Progenitor cell of endocrine pancreas (in vitro differentiated cells): ENCODE data around the gene OR7G1. TPM values are rescaled to one million over a fixed set of nuclear protein-coding genes. Genes with fewer than 3 reads are reported as not detected.

Experiments used
- DNase-seq: peaks from one replicate; pipeline ENCODE4 v3.0.0; 2021; ENCODE audit warnings: low spot score; ENCODE audit not compliant: unreplicated experiment
- H3K27ac Mint-ChIP-seq: 2 replicates; pipeline ENCODE4 v1.8.0; 2021; ENCODE audit warnings: mild to moderate bottlenecking, moderate library complexity, mixed read lengths
- H3K27me3 Mint-ChIP-seq: 2 replicates; pipeline ENCODE4 v1.8.0; 2021; ENCODE audit warnings: mixed read lengths
- H3K36me3 Mint-ChIP-seq: 2 replicates; pipeline ENCODE4 v1.8.0; 2022; ENCODE audit warnings: mixed read lengths; ENCODE audit not compliant: insufficient read depth
- H3K4me1 Mint-ChIP-seq: 2 replicates; pipeline ENCODE4 v1.8.0; 2021; ENCODE audit warnings: low read depth, mixed read lengths
- H3K4me3 Mint-ChIP-seq: 2 replicates; pipeline ENCODE4 v1.8.0; 2021; ENCODE audit warnings: low read depth, mild to moderate bottlenecking, moderate library complexity, mixed read lengths
- H3K9me3 Mint-ChIP-seq: 2 replicates; pipeline ENCODE4 v1.8.0; 2021; ENCODE audit warnings: low read depth, mixed read lengths
- total RNA-seq: library from RNA; stranded (reverse); gene quantifications from 2 replicates; pipeline ENCODE4 v1.2.1, GENCODE V29; 2021
- TF ChIP-seq, protein P1 (sequence below): fragments of 200-600 bp; sonication (generic); IDR thresholded peaks from one replicate; pipeline ENCODE4 v1.5.0; 2021; ENCODE audit warnings: antibody characterized with exemption, mild to moderate bottlenecking; ENCODE audit not compliant: unreplicated experiment

The OR7G1 gene
- total RNA-seq, 1 donor from 2014 or later = not detected

DNA sequence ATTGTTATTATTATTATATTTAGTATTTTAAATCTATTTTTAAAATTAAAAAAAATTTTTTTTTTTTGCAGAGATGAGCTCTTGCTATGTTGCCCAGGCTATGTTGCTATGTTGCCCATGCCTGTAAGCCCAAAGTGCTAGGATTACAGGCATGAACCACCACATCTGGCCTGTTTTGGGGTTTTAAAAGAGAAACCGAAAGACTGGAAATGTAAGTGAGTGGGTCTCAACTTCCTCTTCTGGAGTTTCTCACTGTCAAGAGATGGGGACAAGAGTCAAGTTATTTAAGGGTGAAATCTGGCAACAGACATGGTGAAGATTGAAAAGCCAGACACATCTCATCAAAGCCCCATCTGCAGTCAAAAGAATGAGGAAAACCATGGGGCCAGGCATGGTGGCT is 15.4 kb upstream of the OR7G1 start:
- H3K4me1 Mint-ChIP-seq = no peaks in the 10 kb centered on the region
- DNase-seq = no peak
- peaks cover 3% of the 10 kb centered on the region for H3K27me3 Mint-ChIP-seq
- H3K9me3 Mint-ChIP-seq = peaks cover 7% of the 10 kb centered on the region
- H3K27ac Mint-ChIP-seq = no peak overlapping the region
- no peaks in the 10 kb centered on the region for H3K36me3 Mint-ChIP-seq
- no peak overlapping the region for H3K4me3 Mint-ChIP-seq
- TF ChIP-seq, protein P1, sequence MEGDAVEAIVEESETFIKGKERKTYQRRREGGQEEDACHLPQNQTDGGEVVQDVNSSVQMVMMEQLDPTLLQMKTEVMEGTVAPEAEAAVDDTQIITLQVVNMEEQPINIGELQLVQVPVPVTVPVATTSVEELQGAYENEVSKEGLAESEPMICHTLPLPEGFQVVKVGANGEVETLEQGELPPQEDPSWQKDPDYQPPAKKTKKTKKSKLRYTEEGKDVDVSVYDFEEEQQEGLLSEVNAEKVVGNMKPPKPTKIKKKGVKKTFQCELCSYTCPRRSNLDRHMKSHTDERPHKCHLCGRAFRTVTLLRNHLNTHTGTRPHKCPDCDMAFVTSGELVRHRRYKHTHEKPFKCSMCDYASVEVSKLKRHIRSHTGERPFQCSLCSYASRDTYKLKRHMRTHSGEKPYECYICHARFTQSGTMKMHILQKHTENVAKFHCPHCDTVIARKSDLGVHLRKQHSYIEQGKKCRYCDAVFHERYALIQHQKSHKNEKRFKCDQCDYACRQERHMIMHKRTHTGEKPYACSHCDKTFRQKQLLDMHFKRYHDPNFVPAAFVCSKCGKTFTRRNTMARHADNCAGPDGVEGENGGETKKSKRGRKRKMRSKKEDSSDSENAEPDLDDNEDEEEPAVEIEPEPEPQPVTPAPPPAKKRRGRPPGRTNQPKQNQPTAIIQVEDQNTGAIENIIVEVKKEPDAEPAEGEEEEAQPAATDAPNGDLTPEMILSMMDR = no peak

DNA sequence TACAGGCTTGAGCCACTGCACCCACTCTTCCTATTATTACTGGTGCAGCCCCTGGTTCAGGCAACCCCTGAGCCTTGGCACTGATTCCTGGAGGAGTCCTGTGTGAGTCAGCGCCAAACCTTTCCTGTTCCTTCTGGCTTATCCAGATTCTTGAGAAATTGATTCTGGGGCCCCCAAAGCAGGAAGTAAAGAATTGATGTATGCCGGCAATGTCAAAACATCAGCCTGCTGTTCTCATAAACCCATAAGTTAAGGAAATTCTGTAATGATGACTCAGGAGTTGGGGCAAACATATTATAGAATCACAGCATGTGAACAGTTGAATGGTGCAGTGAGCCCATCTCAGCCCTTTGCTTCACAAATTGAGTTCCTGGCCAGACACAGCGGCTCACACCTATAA is 12.6 kb upstream of the OR7G1 start:
- H3K27me3 Mint-ChIP-seq = no peaks in the 10 kb centered on the region
- no peak overlapping the region for H3K27ac Mint-ChIP-seq
- H3K9me3 Mint-ChIP-seq = peaks cover 15% of the 10 kb centered on the region
- no peaks in the 10 kb centered on the region for H3K4me1 Mint-ChIP-seq
- TF ChIP-seq, protein P1 = no peak
- DNase-seq = no peak
- H3K36me3 Mint-ChIP-seq = no peaks in the 10 kb centered on the region
- no peak overlapping the region for H3K4me3 Mint-ChIP-seq

DNA sequence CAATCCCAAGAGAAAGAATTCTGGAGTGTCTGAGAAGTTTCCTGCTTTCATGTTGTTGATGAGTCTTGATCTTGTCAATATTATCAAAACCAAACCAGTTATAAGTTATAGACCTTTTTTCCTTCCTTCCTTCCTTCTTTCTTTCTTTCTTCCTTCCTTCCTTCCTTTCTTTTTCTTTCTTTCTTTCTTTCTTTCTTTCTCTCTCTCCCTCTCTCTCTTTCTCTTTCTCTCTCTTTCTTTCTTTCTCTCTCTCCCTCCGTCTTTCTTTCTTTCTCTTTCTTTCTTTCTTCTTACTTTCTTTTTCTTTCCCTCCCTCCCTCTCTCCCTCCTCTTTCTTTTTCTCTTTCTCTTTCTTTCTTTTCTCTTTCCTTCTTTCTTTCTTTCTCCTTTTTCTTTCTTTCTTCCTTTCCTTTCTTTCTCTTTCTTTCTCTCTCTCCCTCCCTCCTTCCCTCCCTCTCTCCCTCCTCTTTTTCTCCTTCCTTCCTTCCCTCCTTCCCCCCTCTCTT is 11.4 kb upstream of the OR7G1 start, which contains the start of gene OR7G3:
TSS of gene OR7G3 (minus strand) at position 51 of the 506 bp plus-strand sequence. CDS start at position 51, 0 bp downstream.
- Mint-ChIP-seq H3K36me3 (no peaks in the 10 kb centered on the region), H3K4me1 (no peaks in the 10 kb centered on the region), H3K27ac (no peak within 1 kb of the TSS), H3K9me3 (peaks cover 18% of the 10 kb centered on the region), H3K4me3 (no peak within 1 kb of the TSS), H3K27me3 (no peaks in the 10 kb centered on the region)
- TF ChIP-seq, protein P1 = no peak
- no peak for DNase-seq

DNA sequence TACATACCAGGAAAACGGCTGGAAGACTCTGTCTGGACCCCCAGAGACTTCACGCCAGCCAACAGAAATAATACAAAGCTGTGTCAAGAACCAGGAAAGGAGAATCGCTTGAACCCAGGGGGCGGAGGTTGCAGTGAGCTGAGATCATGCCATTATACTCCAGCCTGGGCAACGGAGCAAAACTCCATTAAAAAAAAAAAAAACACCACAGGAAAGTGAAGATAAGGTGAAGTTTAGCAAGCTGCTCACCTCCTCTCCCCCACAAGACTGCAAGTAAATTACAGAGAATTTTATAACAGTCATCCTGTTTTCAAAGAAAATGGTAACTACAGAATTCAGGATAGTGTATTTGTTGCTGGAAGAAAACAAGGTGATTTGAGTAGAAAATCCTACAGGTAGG is 984 bp upstream of the OR7G1 start:
- no peak for DNase-seq
- peaks cover 2% of the 10 kb centered on the region for H3K36me3 Mint-ChIP-seq
- H3K27me3 Mint-ChIP-seq = no peaks in the 10 kb centered on the region
- no peaks in the 10 kb centered on the region for H3K4me1 Mint-ChIP-seq
- H3K27ac Mint-ChIP-seq = no peak overlapping the region
- no peak overlapping the region for H3K4me3 Mint-ChIP-seq
- H3K9me3 Mint-ChIP-seq = peaks cover 36% of the 10 kb centered on the region
- TF ChIP-seq, protein P1 = no peak

DNA sequence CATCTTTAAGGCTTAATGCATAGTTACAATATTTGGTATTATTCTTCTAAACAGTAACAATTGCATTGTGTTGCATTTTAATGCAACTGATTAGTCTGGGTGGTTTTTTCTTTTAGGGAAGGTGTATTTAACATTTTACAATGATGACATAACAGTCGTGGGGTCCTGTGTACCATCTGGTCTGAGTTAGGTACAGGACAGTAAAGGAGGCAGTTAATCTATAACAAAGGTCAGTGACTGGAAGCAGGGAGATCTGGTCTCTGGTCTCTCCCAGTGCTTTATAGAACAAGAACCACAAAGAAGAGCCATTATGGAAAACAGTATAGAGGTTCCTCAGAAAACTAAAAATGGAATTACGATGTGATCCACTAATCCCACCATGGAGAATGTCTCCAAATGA is 5.6 kb downstream of the OR7G1 start:
- Mint-ChIP-seq H3K4me3 (no peak overlapping the region), H3K4me1 (no peaks in the 10 kb centered on the region), H3K9me3 (peaks cover 31% of the 10 kb centered on the region), H3K27me3 (no peaks in the 10 kb centered on the region), H3K27ac (no peak overlapping the region), H3K36me3 (peaks cover 6% of the 10 kb centered on the region)
- TF ChIP-seq, protein P1 = no peak
- no peak for DNase-seq
